Bronchial epithelial cell (primary cell): ENCODE data around the gene PPP2R3A. TPM values are rescaled to one million over a fixed set of nuclear protein-coding genes. Genes with fewer than 3 reads are reported as not detected.

Experiments used
- DNase-seq: peaks from one replicate; pipeline ENCODE4 v3.0.0-alpha.2; 2010; ENCODE audit warnings: low read depth
- FAIRE-seq: peaks from 2 replicates; lab custom pipeline; 2011; peaks lifted over from hg19 to GRCh38; lab: Jason Lieb, UNC
- H3K27me3 ChIP-seq: 2 replicates; pipeline ENCODE4 v1.5.1; 2011; ENCODE audit warnings: low read length; ENCODE audit not compliant: control insufficient read depth, insufficient read depth
- H3K36me3 ChIP-seq: 2 replicates; pipeline ENCODE4 v1.5.1; 2011; ENCODE audit warnings: low read length; ENCODE audit not compliant: control insufficient read depth, insufficient read depth
- H3K4me3 ChIP-seq: 2 replicates; pipeline ENCODE4 v1.5.1; 2011; ENCODE audit warnings: mild to moderate bottlenecking, low read depth, low read length, control low read depth
- CTCF ChIP-seq: IDR thresholded peaks from 2 replicates; pipeline ENCODE4 v1.5.1; 2011; ENCODE audit warnings: mild to moderate bottlenecking, moderate library complexity, low read length, control low read depth, inconsistent platforms; ENCODE audit not compliant: insufficient read depth, severe bottlenecking
- total RNA-seq: library from RNA; depleted of rRNA; stranded (reverse); fragments of >200 nt; gene quantifications from 2 replicates; pipeline ENCODE4 v1.2.1, GENCODE V29; 2014

PPP2R3A gene
- total RNA-seq, 1 donor from 2014 or later = 4.2 TPM

DNA sequence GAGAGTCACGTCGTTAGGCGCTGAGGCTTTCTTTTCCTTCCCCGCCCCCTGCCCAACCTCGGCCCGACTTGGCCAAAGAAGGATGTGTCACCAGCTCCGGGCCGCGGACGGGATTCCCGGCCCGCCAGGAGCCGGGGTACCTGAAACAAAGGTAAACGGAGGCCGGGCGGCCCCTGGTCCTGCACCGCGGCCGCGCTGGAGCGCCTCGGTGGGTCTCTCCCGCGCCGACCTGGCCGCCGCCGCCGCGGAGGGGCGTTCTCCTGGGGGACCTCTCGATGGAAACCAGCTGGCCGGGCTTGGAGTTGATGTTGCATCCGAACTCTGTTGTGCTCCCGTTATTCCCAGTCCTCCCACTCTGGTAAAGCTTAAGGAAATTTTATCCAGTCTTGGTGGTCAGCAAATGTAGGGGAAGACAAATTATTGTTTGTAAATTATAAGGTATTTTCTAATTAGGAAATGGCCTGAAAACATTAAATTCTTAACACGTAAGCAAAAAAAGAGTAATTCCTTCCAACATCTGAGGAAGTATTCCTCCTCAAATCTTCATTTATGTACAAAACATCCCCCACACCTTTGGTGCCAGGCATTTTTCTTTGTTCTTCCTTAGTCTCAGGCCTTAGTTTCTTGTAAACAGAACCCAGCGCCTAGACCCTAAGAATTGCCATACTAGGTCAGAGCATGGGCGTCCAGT is 888 bp downstream of the PPP2R3A start:
- TF ChIP-seq CTCF = no peak
- no peak for FAIRE-seq
- no peaks in the 10 kb centered on the region for H3K36me3 ChIP-seq
- DNase-seq = peak; percentile 5
- H3K4me3 ChIP-seq = peak overlapping the region; percentile 66
- no peaks in the 10 kb centered on the region for H3K27me3 ChIP-seq

DNA sequence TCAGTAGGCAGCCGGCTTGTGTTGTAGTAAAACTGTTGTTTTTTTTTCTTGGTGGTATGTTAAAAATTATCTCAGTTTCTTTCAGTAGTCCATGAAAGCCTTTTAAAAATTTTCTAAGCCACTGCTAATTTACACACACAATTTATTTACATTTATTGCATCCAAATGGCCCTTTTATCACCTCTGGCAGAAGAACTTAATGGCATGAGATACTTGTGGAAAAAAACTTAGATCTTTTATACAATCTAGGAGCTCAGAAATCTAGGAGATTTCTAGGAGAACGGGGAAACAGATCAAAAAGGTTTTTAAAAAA is 1.4 kb downstream of the PPP2R3A start:
- TF ChIP-seq CTCF = no peak
- peak overlapping the region; percentile 66 for H3K4me3 ChIP-seq
- H3K36me3 ChIP-seq = no peaks in the 10 kb centered on the region
- no peaks in the 10 kb centered on the region for H3K27me3 ChIP-seq
- DNase-seq = no peak
- no peak for FAIRE-seq

- Histone ChIP-seq H3K27me3 (no peaks in the 10 kb centered on the region), H3K4me3 (no peak overlapping the region), H3K36me3 (no peaks in the 10 kb centered on the region)
- TF ChIP-seq CTCF = no peak
- FAIRE-seq = no peak
- DNase-seq = no peak
These were observed 2.3 kb downstream of the PPP2R3A start for GRCh38 chr3:135967867-135968266.

DNA sequence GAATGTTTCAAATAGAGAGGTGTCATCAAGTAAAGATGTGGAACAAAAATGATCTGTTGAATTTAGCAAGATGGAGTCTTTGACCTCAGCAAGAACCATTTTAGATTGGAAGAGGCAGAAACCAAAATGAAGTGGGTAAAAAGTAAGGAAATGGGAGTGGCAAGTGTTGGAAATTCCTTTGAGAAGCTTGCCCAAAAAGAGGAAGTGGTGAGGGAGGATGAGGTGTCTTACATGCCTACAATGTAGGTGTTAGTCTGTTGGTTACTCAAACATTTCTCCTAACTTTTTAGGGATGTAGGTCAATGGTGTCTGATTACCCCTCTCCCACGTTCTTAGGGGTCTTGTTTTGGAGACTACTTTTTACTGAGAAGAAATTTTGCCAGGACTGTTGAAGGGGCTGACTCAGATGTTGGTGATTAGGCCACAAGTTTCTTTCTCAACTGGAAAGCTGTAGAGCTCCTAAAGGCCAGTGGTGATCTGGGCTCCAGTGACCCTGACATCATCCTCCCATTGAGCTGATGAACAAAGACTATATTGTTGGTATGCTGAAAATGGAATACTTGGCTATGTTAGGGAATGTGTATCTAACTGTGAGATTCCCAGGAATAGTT is 5.1 kb downstream of the PPP2R3A start:
- DNase-seq = peak; percentile 68
- H3K4me3 ChIP-seq = no peak overlapping the region
- H3K27me3 ChIP-seq = no peaks in the 10 kb centered on the region
- no peaks in the 10 kb centered on the region for H3K36me3 ChIP-seq
- no peak for TF ChIP-seq CTCF
- no peak for FAIRE-seq

DNA sequence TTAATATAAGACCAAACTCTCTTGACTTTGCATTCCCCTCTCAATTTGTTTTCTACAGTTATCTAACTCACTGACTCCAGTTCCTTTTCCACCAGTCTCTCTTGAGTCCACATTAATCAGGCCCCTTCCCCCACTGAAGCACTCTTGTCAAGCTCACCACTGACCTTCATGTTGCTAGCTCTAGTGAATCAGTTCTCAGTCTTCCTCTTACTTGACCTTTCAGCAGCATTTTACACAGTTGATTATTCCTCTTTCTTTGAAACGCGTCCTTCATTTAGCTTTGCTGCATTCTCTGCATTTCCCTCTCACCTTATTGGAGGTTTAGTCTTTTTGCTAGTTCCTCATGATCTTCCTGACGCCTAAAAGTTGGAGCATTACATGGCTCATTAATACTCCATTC is 8.3 kb downstream of the PPP2R3A start:
- FAIRE-seq (no peak), DNase-seq (no peak)
- Histone ChIP-seq H3K27me3 (no peaks in the 10 kb centered on the region), H3K4me3 (no peak overlapping the region), H3K36me3 (no peaks in the 10 kb centered on the region)
- no peak for TF ChIP-seq CTCF
